ENCODE results near the gene UBTF.
A peak's percentile ranks its signal among the peaks of the same experiment; 100 is the strongest.

Gene UBTF

DNA sequence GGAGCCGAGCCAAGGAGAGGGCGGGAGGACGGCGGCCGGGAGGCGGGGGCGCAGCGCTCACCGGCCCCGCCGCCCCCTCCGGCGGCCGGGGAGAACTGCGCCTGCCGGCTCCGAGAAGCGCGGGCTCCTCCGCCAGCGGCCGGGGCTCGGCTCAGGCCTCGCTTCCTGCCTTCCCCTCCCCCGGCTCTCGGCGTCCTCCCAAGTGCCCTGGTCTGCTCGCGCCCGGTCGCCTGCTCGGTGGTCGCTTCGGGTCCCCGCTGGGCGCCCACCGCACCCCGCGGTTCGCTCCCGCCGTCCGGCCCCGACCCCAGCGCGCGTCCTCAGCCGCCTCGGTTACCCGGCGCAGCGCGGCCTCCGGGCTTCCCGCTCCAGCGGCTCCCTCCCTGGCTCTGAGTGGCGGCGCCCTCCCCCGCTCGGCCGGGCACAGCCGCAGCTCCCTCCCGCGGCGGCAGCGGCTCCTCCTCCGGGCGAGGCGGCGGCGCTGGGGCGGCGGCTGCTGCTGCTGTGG is 313 bp downstream of the UBTF start:
- Histone ChIP-seq H2AK5ac (ENCODE audit: low read length) (peak overlapping the region; percentile 82), H4K12ac (ENCODE audit: low read depth, low read length) (peak overlapping the region; percentile 89), H2BK12ac (ENCODE audit: low read length) (no peak overlapping the region), H4K8ac (ENCODE audit: low read depth, low read length) (peak overlapping the region; percentile 91), H3K4me1 (ENCODE audit: control insufficient read depth in 1 of 2, insufficient read depth in 2 of 2, low read length in 2 of 2) (peaks cover 8 to 15% of the 10 kb centered on the region in 2 experiments), H3K4me3 (ENCODE audit: low read depth, low read length) (peak overlapping the region; percentile 98), H4K91ac (ENCODE audit: low read depth, low read length) (peak overlapping the region; percentile 98), H3K14ac (ENCODE audit: low read length) (peak overlapping the region; percentile 98), H3K23ac (ENCODE audit: low read length) (no peak overlapping the region), H3K4me2 (ENCODE audit: low read length) (peak overlapping the region; percentile 55), H2AFZ (ENCODE audit: insufficient read depth, low read length, poor library complexity) (peak overlapping the region; percentile 73), H3K79me2 (ENCODE audit: control insufficient read depth, insufficient read depth, low read length, poor library complexity) (peaks cover 26% of the 10 kb centered on the region), H3K27ac (ENCODE audit: low read depth, low read length) (peak overlapping the region; percentile 97), H2BK120ac (ENCODE audit: insufficient read depth, low read length, poor library complexity) (peak overlapping the region; percentile 88), H3K79me1 (ENCODE audit: low read length) (peaks cover 32% of the 10 kb centered on the region), H3K9ac (ENCODE audit: low read length) (peak overlapping the region; percentile 89), H3K27me3 (ENCODE audit: insufficient read depth, low read length) (no peaks in the 10 kb centered on the region), H3K18ac (ENCODE audit: low read length) (peak overlapping the region; percentile 95), H2BK5ac (ENCODE audit: low read depth, low read length, poor library complexity) (peak overlapping the region; percentile 96), H3K9me3 (ENCODE audit: insufficient read depth, low read depth, low read length) (no peaks in the 10 kb centered on the region), H3K4ac (ENCODE audit: low read depth, low read length) (peak overlapping the region; percentile 91), H3K36me3 (ENCODE audit: control insufficient read depth in 1 of 2, insufficient read depth in 2 of 2, low read length in 2 of 2) (peaks cover 23 to 37% of the 10 kb centered on the region in 2 experiments)
- no CpG with 5 or more reads among the region's 73 CpGs for WGBS (ENCODE audit: extremely low coverage, insufficient coverage, insufficient read length)
- peak; percentile 58 to 82 for DNase-seq

DNA sequence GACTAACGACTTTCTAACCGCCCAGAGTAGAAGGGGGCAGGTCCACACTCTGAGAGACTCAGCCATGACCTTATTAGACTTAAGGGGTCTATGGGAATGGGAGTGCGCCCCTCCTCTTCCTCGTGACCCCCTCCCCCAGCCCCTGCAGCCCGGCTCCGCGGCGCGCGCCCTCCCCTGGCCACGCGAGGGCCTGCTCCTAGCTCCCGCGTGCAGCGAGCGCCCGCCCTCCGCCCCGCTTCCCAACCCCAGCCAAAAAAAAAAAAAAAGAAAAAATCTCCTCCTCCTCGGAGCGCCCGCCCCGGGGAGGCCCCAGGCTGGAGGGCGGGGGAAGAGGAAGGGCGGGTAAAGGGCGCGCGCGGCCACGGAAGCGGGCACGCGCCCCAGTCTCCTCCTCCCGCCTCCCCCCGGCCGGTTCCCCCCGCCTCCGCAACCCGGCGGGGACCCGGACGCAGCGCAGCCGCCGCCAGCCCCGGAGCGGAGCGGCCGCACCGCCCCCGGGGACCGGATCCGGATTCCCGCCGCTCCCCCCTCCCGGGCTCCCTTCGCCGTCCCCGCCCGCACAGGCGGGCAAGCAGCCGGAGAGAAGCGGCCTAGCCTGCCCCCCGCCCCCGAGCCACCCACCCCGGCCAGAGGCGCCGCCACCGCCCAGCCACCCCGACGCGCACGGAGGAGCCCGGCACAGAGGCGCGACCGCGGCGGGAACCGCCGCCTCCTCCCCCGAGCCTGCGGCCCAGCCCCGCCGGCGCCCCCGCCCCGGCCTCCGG is 949 bp downstream of the UBTF start:
- H2BK5ac ChIP-seq (ENCODE audit: low read depth, low read length, poor library complexity) = peak overlapping the region; percentile 96
- H2BK120ac ChIP-seq (ENCODE audit: insufficient read depth, low read length, poor library complexity) = peak overlapping the region; percentile 88
- peak overlapping the region; percentile 76 for H4K8ac ChIP-seq (ENCODE audit: low read depth, low read length)
- H3K36me3 ChIP-seq (ENCODE audit: control insufficient read depth in 1 of 2, insufficient read depth in 2 of 2, low read length in 2 of 2) = peaks cover 29 to 43% of the 10 kb centered on the region in 2 experiments
- peak overlapping the region; percentile 89 for H3K9ac ChIP-seq (ENCODE audit: low read length)
- H2AFZ ChIP-seq (ENCODE audit: insufficient read depth, low read length, poor library complexity) = no peak overlapping the region
- H4K12ac ChIP-seq (ENCODE audit: low read depth, low read length) = no peak overlapping the region
- H3K18ac ChIP-seq (ENCODE audit: low read length) = peak overlapping the region; percentile 69
- H2AK5ac ChIP-seq (ENCODE audit: low read length) = peak overlapping the region; percentile 15
- no peaks in the 10 kb centered on the region for H3K27me3 ChIP-seq (ENCODE audit: insufficient read depth, low read length)
- H3K79me2 ChIP-seq (ENCODE audit: control insufficient read depth, insufficient read depth, low read length, poor library complexity) = peaks cover 26% of the 10 kb centered on the region
- H2BK12ac ChIP-seq (ENCODE audit: low read length) = peak overlapping the region; percentile 26
- no CpG with 5 or more reads among the region's 89 CpGs for WGBS (ENCODE audit: extremely low coverage, insufficient coverage, insufficient read length)
- no peaks in the 10 kb centered on the region for H3K9me3 ChIP-seq (ENCODE audit: insufficient read depth, low read depth, low read length)
- DNase-seq = peak; percentile 71 to 90
- peak overlapping the region; percentile 97 for H3K27ac ChIP-seq (ENCODE audit: low read depth, low read length)
- peak overlapping the region; percentile 92 for H3K14ac ChIP-seq (ENCODE audit: low read length)
- peaks cover 32% of the 10 kb centered on the region for H3K79me1 ChIP-seq (ENCODE audit: low read length)
- peak overlapping the region; percentile 83 for H3K4ac ChIP-seq (ENCODE audit: low read depth, low read length)
- peak overlapping the region; percentile 98 for H4K91ac ChIP-seq (ENCODE audit: low read depth, low read length)
- peak overlapping the region; percentile 98 for H3K4me3 ChIP-seq (ENCODE audit: low read depth, low read length)
- H3K4me2 ChIP-seq (ENCODE audit: low read length) = peak overlapping the region; percentile 55
- H3K4me1 ChIP-seq (ENCODE audit: control insufficient read depth in 1 of 2, insufficient read depth in 2 of 2, low read length in 2 of 2) = peaks cover 8 to 15% of the 10 kb centered on the region in 2 experiments
- H3K23ac ChIP-seq (ENCODE audit: low read length) = no peak overlapping the region

GRCh38 chr17:44217738-44218343 is 1.6 kb downstream of the UBTF start:
- peak overlapping the region; percentile 83 for H3K4ac ChIP-seq (ENCODE audit: low read depth, low read length)
- H3K18ac ChIP-seq (ENCODE audit: low read length) = peak overlapping the region; percentile 69
- peaks cover 26% of the 10 kb centered on the region for H3K79me2 ChIP-seq (ENCODE audit: control insufficient read depth, insufficient read depth, low read length, poor library complexity)
- peak overlapping the region; percentile 53 for H3K4me3 ChIP-seq (ENCODE audit: low read depth, low read length)
- no peak overlapping the region for H4K12ac ChIP-seq (ENCODE audit: low read depth, low read length)
- H3K27me3 ChIP-seq (ENCODE audit: insufficient read depth, low read length) = no peaks in the 10 kb centered on the region
- H2BK12ac ChIP-seq (ENCODE audit: low read length) = peak overlapping the region; percentile 26
- H3K4me2 ChIP-seq (ENCODE audit: low read length) = peak overlapping the region; percentile 54
- H3K79me1 ChIP-seq (ENCODE audit: low read length) = peaks cover 32% of the 10 kb centered on the region
- H2AK5ac ChIP-seq (ENCODE audit: low read length) = peak overlapping the region; percentile 21
- H3K36me3 ChIP-seq (ENCODE audit: control insufficient read depth in 1 of 2, insufficient read depth in 2 of 2, low read length in 2 of 2) = peaks cover 32 to 47% of the 10 kb centered on the region in 2 experiments
- H4K91ac ChIP-seq (ENCODE audit: low read depth, low read length) = peak overlapping the region; percentile 77
- no peaks in the 10 kb centered on the region for H3K9me3 ChIP-seq (ENCODE audit: insufficient read depth, low read depth, low read length)
- no peak for DNase-seq
- H3K27ac ChIP-seq (ENCODE audit: low read depth, low read length) = no peak overlapping the region
- WGBS (ENCODE audit: extremely low coverage, insufficient coverage, insufficient read length) = no CpG with 5 or more reads among the region's 10 CpGs
- peak overlapping the region; percentile 5 for H2AFZ ChIP-seq (ENCODE audit: insufficient read depth, low read length, poor library complexity)
- H3K23ac ChIP-seq (ENCODE audit: low read length) = no peak overlapping the region
- peak overlapping the region; percentile 45 for H2BK5ac ChIP-seq (ENCODE audit: low read depth, low read length, poor library complexity)
- peak overlapping the region; percentile 73 for H2BK120ac ChIP-seq (ENCODE audit: insufficient read depth, low read length, poor library complexity)
- H3K14ac ChIP-seq (ENCODE audit: low read length) = peak overlapping the region; percentile 92
- H4K8ac ChIP-seq (ENCODE audit: low read depth, low read length) = peak overlapping the region; percentile 76
- H3K9ac ChIP-seq (ENCODE audit: low read length) = peak overlapping the region; percentile 30
- H3K4me1 ChIP-seq (ENCODE audit: control insufficient read depth in 1 of 2, insufficient read depth in 2 of 2, low read length in 2 of 2) = peaks cover 8 to 14% of the 10 kb centered on the region in 2 experiments

DNA sequence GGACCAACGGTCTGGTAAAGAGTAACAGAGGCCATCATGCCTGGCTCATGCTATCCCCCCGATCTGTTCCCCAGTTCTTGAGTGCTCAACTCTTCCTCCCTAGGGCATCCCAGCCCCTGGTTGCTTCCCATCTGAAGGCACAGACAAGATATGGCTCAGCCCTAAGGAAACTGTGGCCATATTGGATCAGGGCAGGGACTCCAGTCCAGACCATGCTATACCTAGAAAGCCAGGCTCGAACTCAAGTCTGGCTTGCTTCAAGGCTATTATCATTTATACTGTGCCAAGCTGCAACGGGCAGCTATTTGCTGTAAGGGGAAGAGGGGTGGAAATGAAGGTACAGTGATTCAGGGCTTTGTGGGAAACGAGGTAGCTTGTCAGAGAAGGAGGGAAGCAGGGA is 2.8 kb downstream of the UBTF start:
- peaks cover 24% of the 10 kb centered on the region for H3K79me2 ChIP-seq (ENCODE audit: control insufficient read depth, insufficient read depth, low read length, poor library complexity)
- H2BK120ac ChIP-seq (ENCODE audit: insufficient read depth, low read length, poor library complexity) = no peak overlapping the region
- H3K79me1 ChIP-seq (ENCODE audit: low read length) = peaks cover 27% of the 10 kb centered on the region
- no peak overlapping the region for H4K8ac ChIP-seq (ENCODE audit: low read depth, low read length)
- no peak overlapping the region for H3K14ac ChIP-seq (ENCODE audit: low read length)
- WGBS (ENCODE audit: extremely low coverage, insufficient coverage, insufficient read length) = no CpG with 5 or more reads among the region's 5 CpGs
- no peak overlapping the region for H2BK5ac ChIP-seq (ENCODE audit: low read depth, low read length, poor library complexity)
- no peak overlapping the region for H3K4me2 ChIP-seq (ENCODE audit: low read length)
- H3K27ac ChIP-seq (ENCODE audit: low read depth, low read length) = no peak overlapping the region
- no peak overlapping the region for H2AFZ ChIP-seq (ENCODE audit: insufficient read depth, low read length, poor library complexity)
- H3K18ac ChIP-seq (ENCODE audit: low read length) = no peak overlapping the region
- no peak overlapping the region for H4K12ac ChIP-seq (ENCODE audit: low read depth, low read length)
- no peak overlapping the region for H2AK5ac ChIP-seq (ENCODE audit: low read length)
- no peak overlapping the region for H3K4ac ChIP-seq (ENCODE audit: low read depth, low read length)
- H3K36me3 ChIP-seq (ENCODE audit: control insufficient read depth in 1 of 2, insufficient read depth in 2 of 2, low read length in 2 of 2) = peaks cover 39 to 54% of the 10 kb centered on the region in 2 experiments
- no peak overlapping the region for H3K23ac ChIP-seq (ENCODE audit: low read length)
- no peaks in the 10 kb centered on the region for H3K9me3 ChIP-seq (ENCODE audit: insufficient read depth, low read depth, low read length)
- no peaks in the 10 kb centered on the region for H3K27me3 ChIP-seq (ENCODE audit: insufficient read depth, low read length)
- peaks cover 6 to 8% of the 10 kb centered on the region in 2 experiments for H3K4me1 ChIP-seq (ENCODE audit: control insufficient read depth in 1 of 2, insufficient read depth in 2 of 2, low read length in 2 of 2)
- no peak overlapping the region for H2BK12ac ChIP-seq (ENCODE audit: low read length)
- no peak overlapping the region for H3K4me3 ChIP-seq (ENCODE audit: low read depth, low read length)
- H3K9ac ChIP-seq (ENCODE audit: low read length) = no peak overlapping the region
- H4K91ac ChIP-seq (ENCODE audit: low read depth, low read length) = no peak overlapping the region
- no peak for DNase-seq

Data from trophoblast cell (in vitro differentiated cells and primary cell).